Parathyroid adenoma (tissue), 2 donors: ENCODE data around the gene FAM131C.
A peak's percentile ranks its signal among the peaks of the same experiment; 100 is the strongest.
"Not testable (repeated sequence)": the region's sequence is repeated elsewhere in the genome, so short reads cannot be mapped to it uniquely, and the experiment has no call there.

ENCODE experiments used
- H2AFZ ChIP-seq: fragments of 300-600 bp; sonication (generic); one replicate; pipeline ENCODE4 v1.7.0; 2017; ENCODE audit warnings: antibody characterized with exemption, mild to moderate bottlenecking
- H3K27ac ChIP-seq: fragments of 300-600 bp; sonication (generic); one replicate; pipeline ENCODE4 v1.7.0; 2017
- H3K27me3 ChIP-seq: fragments of 300-600 bp; sonication (generic); one replicate; pipeline ENCODE4 v1.7.0; 2017; ENCODE audit warnings: low read length; ENCODE audit not compliant: control insufficient read depth, insufficient read depth
- H3K36me3 ChIP-seq: fragments of 300-600 bp; sonication (generic); one replicate; pipeline ENCODE4 v1.7.0; 2017; ENCODE audit warnings: low read length; ENCODE audit not compliant: control insufficient read depth, insufficient read depth
- H3K4me1 ChIP-seq: fragments of 300-600 bp; sonication (generic); one replicate; pipeline ENCODE4 v1.7.0; 2017; ENCODE audit warnings: control low read depth
- H3K4me2 ChIP-seq: fragments of 300-600 bp; sonication (generic); one replicate; pipeline ENCODE4 v1.7.0; 2017; ENCODE audit warnings: low read length
- H3K4me3 ChIP-seq: fragments of 300-600 bp; sonication (generic); one replicate; pipeline ENCODE4 v1.7.0; 2017; ENCODE audit warnings: low read depth, low read length
- H3K79me2 ChIP-seq: fragments of 300-600 bp; sonication (generic); one replicate; pipeline ENCODE4 v1.7.0; 2017; ENCODE audit warnings: control low read depth
- H3K9ac ChIP-seq: fragments of 300-600 bp; sonication (generic); one replicate; pipeline ENCODE4 v1.7.0; 2017; ENCODE audit warnings: mild to moderate bottlenecking
- H3K9me3 ChIP-seq: fragments of 300-600 bp; sonication (generic); one replicate; pipeline ENCODE4 v1.7.0; 2017; ENCODE audit warnings: low read length; ENCODE audit not compliant: control insufficient read depth
- TF ChIP-seq, protein P1 (sequence below): fragments of 300-600 bp; sonication (generic); IDR thresholded peaks from one replicate; pipeline ENCODE4 v1.7.0; 2017; ENCODE audit warnings: antibody characterized with exemption, mild to moderate bottlenecking
- donor health status: primary hyperparathyroidism.

The FAM131C gene

GRCh38 chr1:16032388-16033102 lies 40.9 kb downstream of the FAM131C start:
- no peaks in the 10 kb centered on the region for H3K27me3 ChIP-seq
- H3K4me3 ChIP-seq: no peak overlapping the region
- TF ChIP-seq, protein P1, sequence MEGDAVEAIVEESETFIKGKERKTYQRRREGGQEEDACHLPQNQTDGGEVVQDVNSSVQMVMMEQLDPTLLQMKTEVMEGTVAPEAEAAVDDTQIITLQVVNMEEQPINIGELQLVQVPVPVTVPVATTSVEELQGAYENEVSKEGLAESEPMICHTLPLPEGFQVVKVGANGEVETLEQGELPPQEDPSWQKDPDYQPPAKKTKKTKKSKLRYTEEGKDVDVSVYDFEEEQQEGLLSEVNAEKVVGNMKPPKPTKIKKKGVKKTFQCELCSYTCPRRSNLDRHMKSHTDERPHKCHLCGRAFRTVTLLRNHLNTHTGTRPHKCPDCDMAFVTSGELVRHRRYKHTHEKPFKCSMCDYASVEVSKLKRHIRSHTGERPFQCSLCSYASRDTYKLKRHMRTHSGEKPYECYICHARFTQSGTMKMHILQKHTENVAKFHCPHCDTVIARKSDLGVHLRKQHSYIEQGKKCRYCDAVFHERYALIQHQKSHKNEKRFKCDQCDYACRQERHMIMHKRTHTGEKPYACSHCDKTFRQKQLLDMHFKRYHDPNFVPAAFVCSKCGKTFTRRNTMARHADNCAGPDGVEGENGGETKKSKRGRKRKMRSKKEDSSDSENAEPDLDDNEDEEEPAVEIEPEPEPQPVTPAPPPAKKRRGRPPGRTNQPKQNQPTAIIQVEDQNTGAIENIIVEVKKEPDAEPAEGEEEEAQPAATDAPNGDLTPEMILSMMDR: peak; percentile 85
- no peak overlapping the region for H3K27ac ChIP-seq
- H3K4me2 ChIP-seq: no peak overlapping the region
- H3K4me1 ChIP-seq: no peaks in the 10 kb centered on the region
- no peaks in the 10 kb centered on the region for H3K9me3 ChIP-seq
- no peaks in the 10 kb centered on the region for H3K79me2 ChIP-seq
- no peaks in the 10 kb centered on the region for H3K36me3 ChIP-seq
- H3K9ac ChIP-seq: no peak overlapping the region
- no peak overlapping the region for H2AFZ ChIP-seq

- H3K4me3 ChIP-seq: no peak overlapping the region
- no peaks in the 10 kb centered on the region for H3K79me2 ChIP-seq
- H2AFZ ChIP-seq: no peak overlapping the region
- H3K4me1 ChIP-seq: peaks cover 4% of the 10 kb centered on the region
- TF ChIP-seq, protein P1: no peak
- H3K27me3 ChIP-seq: no peaks in the 10 kb centered on the region
- H3K9me3 ChIP-seq: no peaks in the 10 kb centered on the region
- no peak overlapping the region for H3K9ac ChIP-seq
- H3K36me3 ChIP-seq: no peaks in the 10 kb centered on the region
- no peak overlapping the region for H3K4me2 ChIP-seq
- no peak overlapping the region for H3K27ac ChIP-seq
These were observed 41.9 kb downstream of the FAM131C start for GRCh38 chr1:16031551-16031950.

- Histone ChIP-seq H3K9me3 (no peaks in the 10 kb centered on the region), H3K36me3 (no peaks in the 10 kb centered on the region)
- TF ChIP-seq, protein P1: no peak
These were observed 44.2 kb downstream of the FAM131C start for GRCh38 chr1:16029288-16029687.

DNA sequence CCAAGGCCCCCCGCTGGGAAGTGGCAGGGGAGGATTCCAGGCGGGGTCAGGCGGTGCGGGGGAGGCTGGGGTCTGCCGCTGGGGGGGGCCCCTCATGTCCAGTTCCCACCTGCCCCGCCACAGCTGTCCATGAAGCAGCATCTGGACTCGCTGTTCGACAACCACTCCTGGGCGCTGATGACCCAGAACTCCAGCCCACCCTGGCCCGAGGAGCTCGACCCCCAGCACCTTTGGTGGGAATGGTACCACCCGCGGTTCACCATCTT lies 44.5 kb downstream of the FAM131C start:
- H2AFZ ChIP-seq, H3K27me3 ChIP-seq, H3K4me1 ChIP-seq, H3K4me2 ChIP-seq, H3K9me3 ChIP-seq, H3K27ac ChIP-seq, H3K4me3 ChIP-seq, H3K79me2 ChIP-seq, H3K36me3 ChIP-seq, H3K9ac ChIP-seq: not testable (repeated sequence)

More at GRCh38 chr1:16029288-16029687, 44.2 kb downstream of the FAM131C start:
- no peak overlapping the region for H3K27ac ChIP-seq
- H3K79me2 ChIP-seq: no peaks in the 10 kb centered on the region
- no peak overlapping the region for H3K9ac ChIP-seq
- H3K4me2 ChIP-seq: no peak overlapping the region
- peaks cover 4% of the 10 kb centered on the region for H3K4me1 ChIP-seq
- no peak overlapping the region for H3K4me3 ChIP-seq
- no peaks in the 10 kb centered on the region for H3K27me3 ChIP-seq
- no peak overlapping the region for H2AFZ ChIP-seq

- Histone ChIP-seq H3K4me3 (no peak overlapping the region), H3K9ac (no peak overlapping the region), H3K9me3 (no peaks in the 10 kb centered on the region), H3K27ac (no peak overlapping the region), H3K27me3 (no peaks in the 10 kb centered on the region), H3K79me2 (no peaks in the 10 kb centered on the region), H2AFZ (no peak overlapping the region), H3K4me2 (no peak overlapping the region), H3K36me3 (no peaks in the 10 kb centered on the region), H3K4me1 (peaks cover 8% of the 10 kb centered on the region)
- TF ChIP-seq, protein P1: no peak
These were observed 45.0 kb downstream of the FAM131C start for GRCh38 chr1:16028237-16029002.
